Measurements from ENCODE around the gene ADD1. TPM values are rescaled to one million over a fixed set of nuclear protein-coding genes. Genes with fewer than 3 reads are reported as not detected.

Gene ADD1
- total RNA-seq, 1 donor from 2014 or later = 276 TPM

DNA sequence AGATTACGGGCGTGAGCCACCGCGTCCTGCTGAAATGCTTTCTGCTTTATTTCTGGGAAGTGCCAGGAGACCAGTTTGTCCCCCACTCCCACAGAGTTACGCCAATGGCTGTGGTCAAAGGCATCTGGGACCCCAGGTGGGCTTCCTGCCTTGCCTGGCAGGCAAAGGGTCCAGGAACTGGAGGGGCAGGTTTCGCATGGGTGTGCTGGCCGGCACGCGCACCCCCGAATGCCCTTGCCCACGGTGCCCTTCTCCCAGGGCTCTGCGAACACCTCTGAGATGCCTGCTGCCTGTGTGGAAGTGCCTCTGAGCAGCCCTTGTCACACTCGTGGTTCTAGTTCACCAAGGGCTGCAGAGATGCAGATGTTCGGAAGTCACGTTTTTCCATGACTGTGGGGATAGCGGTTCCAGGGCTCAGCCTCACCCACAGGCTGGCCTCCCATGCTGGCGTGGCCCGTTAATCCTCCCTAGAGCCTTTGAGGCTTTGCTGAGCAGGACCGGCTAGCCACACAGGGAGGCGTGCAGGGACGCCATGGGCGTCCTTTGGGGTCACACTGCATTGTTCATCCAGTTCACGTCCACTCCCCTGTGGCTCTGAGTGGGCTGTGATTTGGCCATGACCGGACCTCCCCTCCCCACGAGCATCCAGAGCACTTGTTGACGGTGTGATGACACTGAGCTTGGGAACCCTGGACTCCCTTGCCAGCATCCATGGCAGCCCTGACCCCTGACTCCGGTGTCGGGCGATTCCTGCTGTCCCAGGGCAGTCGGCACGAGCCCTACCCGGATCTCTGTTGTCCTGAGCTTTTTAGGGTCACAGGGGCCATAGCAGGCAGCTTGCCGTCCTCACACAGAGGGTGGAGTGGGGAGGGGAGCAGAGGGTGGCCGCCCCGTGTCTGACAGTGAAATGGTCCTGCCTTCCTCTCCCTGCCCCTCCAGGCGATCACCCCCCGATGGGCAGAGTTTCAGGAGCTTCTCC lies 12.7 kb upstream of the ADD1 start:
- no peak overlapping the region for H3K27ac Mint-ChIP-seq (ENCODE audit: unreplicated experiment)
- peaks cover 2% of the 10 kb centered on the region for H3K9me3 Mint-ChIP-seq (ENCODE audit: unreplicated experiment)
- DNase-seq = no peak
- peaks cover 2% of the 10 kb centered on the region for H3K27me3 Mint-ChIP-seq (ENCODE audit: unreplicated experiment)
- H3K4me1 Mint-ChIP-seq (ENCODE audit: low read depth, unreplicated experiment) = no peaks in the 10 kb centered on the region
- TF ChIP-seq, protein P1, sequence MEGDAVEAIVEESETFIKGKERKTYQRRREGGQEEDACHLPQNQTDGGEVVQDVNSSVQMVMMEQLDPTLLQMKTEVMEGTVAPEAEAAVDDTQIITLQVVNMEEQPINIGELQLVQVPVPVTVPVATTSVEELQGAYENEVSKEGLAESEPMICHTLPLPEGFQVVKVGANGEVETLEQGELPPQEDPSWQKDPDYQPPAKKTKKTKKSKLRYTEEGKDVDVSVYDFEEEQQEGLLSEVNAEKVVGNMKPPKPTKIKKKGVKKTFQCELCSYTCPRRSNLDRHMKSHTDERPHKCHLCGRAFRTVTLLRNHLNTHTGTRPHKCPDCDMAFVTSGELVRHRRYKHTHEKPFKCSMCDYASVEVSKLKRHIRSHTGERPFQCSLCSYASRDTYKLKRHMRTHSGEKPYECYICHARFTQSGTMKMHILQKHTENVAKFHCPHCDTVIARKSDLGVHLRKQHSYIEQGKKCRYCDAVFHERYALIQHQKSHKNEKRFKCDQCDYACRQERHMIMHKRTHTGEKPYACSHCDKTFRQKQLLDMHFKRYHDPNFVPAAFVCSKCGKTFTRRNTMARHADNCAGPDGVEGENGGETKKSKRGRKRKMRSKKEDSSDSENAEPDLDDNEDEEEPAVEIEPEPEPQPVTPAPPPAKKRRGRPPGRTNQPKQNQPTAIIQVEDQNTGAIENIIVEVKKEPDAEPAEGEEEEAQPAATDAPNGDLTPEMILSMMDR (IDR thresholded peaks at IDR 0.05; ENCODE audit: partially characterized antibody, unreplicated experiment) = no peak
- no peak overlapping the region for H3K4me3 Mint-ChIP-seq (ENCODE audit: unreplicated experiment)
- H3K36me3 Mint-ChIP-seq (ENCODE audit: unreplicated experiment) = peaks cover 7% of the 10 kb centered on the region

DNA sequence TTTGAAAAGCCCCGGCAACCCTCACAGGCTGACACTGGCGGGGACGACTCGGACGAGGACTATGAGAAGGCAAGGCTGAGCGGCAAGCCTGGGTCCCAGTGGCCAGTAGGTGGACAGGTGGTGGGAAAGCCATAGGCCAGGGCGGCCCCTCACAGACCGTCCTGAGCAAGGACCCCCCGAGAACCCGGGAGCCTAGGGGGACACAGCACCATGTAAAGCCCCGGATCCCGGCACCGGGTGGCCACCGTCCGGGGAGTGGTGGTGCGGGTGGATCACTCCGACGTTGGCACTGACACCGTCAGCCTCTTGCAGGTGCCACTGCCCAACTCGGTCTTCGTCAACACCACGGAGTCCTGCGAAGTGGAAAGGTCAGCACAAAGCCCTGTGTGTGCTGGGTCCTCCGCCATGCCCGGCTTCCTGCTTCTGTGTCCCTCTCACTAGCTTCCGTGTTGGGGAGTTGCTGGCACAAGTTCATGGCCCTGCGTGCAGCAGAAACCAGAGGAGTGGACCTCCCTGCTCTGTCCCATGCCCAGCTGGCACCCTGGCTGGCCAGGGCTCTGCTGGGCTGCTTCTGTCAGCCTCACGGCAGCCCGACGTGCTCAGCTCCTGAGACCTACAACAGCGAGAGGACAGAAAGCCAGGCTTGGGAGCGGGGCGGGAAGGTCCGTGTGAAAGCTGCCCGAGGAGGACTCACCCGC lies 11.9 kb upstream of the ADD1 start:
- Mint-ChIP-seq H3K27ac (ENCODE audit: unreplicated experiment) (no peak overlapping the region), H3K9me3 (ENCODE audit: unreplicated experiment) (peaks cover 2% of the 10 kb centered on the region), H3K4me3 (ENCODE audit: unreplicated experiment) (no peak overlapping the region), H3K36me3 (ENCODE audit: unreplicated experiment) (peaks cover 2% of the 10 kb centered on the region), H3K27me3 (ENCODE audit: unreplicated experiment) (peaks cover 2% of the 10 kb centered on the region), H3K4me1 (ENCODE audit: low read depth, unreplicated experiment) (no peaks in the 10 kb centered on the region)
- DNase-seq = no peak
- TF ChIP-seq, protein P1 (IDR thresholded peaks at IDR 0.05; ENCODE audit: partially characterized antibody, unreplicated experiment) = no peak

DNA sequence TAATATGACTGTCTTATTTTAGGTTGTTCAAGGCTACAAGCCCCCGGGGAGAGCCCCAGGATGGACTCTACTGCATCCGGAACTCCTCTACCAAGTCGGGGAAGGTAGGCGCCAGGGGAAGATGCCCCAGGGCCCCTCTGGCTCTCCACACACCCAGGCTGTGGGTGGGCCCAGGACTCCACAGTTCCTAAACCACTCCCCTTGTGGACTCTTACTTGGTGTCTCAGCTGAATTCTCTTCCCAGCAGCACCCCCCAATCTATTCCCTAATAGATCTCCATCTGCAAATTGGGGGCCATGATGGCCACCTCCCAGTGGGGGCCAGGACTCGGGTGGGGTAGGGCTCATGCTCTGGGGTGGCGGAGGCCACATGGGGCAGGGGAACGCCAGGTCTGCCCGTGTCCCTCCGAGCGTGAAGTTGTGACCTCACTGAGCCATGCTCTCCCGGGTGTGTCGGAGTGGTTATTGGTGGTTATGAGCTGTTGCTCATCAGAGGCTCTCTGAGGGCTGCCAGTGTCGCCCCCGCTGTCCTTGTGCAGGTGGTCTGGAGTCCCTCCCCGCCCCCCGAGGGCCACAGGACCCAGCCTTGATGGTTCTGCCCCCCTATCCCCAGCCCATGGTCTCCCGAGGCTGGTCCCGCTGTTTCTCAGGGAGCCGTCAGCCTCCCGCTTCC lies 11.2 kb upstream of the ADD1 start:
- Mint-ChIP-seq H3K27me3 (ENCODE audit: unreplicated experiment) (peaks cover 2% of the 10 kb centered on the region), H3K36me3 (ENCODE audit: unreplicated experiment) (no peaks in the 10 kb centered on the region), H3K4me3 (ENCODE audit: unreplicated experiment) (no peak overlapping the region), H3K4me1 (ENCODE audit: low read depth, unreplicated experiment) (no peaks in the 10 kb centered on the region), H3K27ac (ENCODE audit: unreplicated experiment) (no peak overlapping the region), H3K9me3 (ENCODE audit: unreplicated experiment) (peaks cover 4% of the 10 kb centered on the region)
- TF ChIP-seq, protein P1 (IDR thresholded peaks at IDR 0.05; ENCODE audit: partially characterized antibody, unreplicated experiment) = no peak
- no peak for DNase-seq

DNA sequence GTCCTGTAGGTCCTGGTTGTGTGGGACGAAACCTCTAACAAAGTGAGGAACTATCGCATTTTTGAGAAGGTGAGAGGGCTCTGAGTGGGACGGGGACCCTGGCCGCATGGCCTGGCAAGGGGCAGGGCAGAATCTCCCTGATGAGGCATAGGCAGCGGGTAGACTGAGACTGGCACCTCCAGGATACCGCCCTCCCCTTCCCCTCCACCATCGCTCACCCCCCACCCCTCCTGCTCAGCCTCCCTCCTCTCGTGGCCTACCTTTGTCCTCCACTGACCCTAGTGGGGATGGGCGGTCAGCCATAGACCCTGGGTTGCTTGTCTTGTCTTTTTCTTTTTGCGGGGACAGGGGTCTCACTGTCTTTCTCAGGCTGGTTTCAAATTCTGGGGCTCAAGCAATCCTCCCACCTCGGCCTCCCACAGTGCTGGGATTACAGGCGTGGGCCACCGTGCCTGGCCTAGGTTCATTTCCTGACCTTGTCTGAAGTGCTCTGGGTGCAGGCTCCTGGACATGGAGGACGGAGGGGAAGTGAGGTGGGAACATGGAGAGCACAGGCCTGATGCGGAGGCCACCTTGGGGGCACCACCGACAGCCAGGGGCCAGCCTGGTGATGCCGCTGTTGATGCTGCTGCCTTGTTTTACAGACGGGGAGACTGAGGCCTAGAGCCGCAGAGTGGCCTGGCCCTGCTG lies 10.5 kb upstream of the ADD1 start:
- Mint-ChIP-seq H3K9me3 (ENCODE audit: unreplicated experiment) (peaks cover 4% of the 10 kb centered on the region), H3K27ac (ENCODE audit: unreplicated experiment) (no peak overlapping the region), H3K4me3 (ENCODE audit: unreplicated experiment) (no peak overlapping the region), H3K36me3 (ENCODE audit: unreplicated experiment) (no peaks in the 10 kb centered on the region), H3K27me3 (ENCODE audit: unreplicated experiment) (peaks cover 2% of the 10 kb centered on the region), H3K4me1 (ENCODE audit: low read depth, unreplicated experiment) (no peaks in the 10 kb centered on the region)
- DNase-seq = no peak
- TF ChIP-seq, protein P1 (IDR thresholded peaks at IDR 0.05; ENCODE audit: partially characterized antibody, unreplicated experiment) = no peak
